ENCODE measurements around the gene DHFR. TPM values are rescaled to one million over a fixed set of nuclear protein-coding genes. Genes with fewer than 3 reads are reported as not detected.

DHFR gene
- total RNA-seq, 4 donors from 2014 or later, result 4.7 to 11.6 (median 8.5) TPM

GRCh38 chr5:80632700-80633099 lies 22.1 kb downstream of the DHFR start:
- Histone ChIP-seq H3K36me3 (peaks cover 7 to 54% (median 19%) of the 10 kb centered on the region in 4 donors), H3K9me3 (no peaks in the 10 kb centered on the region), H3K27me3 (no peaks in the 10 kb centered on the region), H3K4me1 (no peaks in the 10 kb centered on the region), H3K4me3 (no peak overlapping the region), H3K27ac (replicated peaks in 1 of 4) (no peak overlapping the region)
- intact Hi-C loops (cut with DNase I), result no loop called here
- TF ChIP-seq POLR2A (IDR thresholded peaks at IDR 0.05; ENCODE audit: low read depth) (no peak), EP300 (IDR thresholded peaks at IDR 0.05) (no peak), CTCF (IDR thresholded peaks at IDR 0.05) (no peak)
- no peak for DNase-seq (ENCODE audit: extremely low spot score)
- 97% methylated on average over 2 of the region's 2 CpGs for WGBS

- Histone ChIP-seq H3K4me3 (no peak overlapping the region), H3K27me3 (no peaks in the 10 kb centered on the region), H3K9me3 (no peaks in the 10 kb centered on the region), H3K27ac (replicated peaks in 1 of 4) (no peak overlapping the region), H3K36me3 (peaks cover 6 to 47% (median 17%) of the 10 kb centered on the region in 4 donors), H3K4me1 (no peaks in the 10 kb centered on the region)
- DNase-seq (ENCODE audit: extremely low spot score), result no peak
- intact Hi-C loops (cut with DNase I), result no loop called here
- TF ChIP-seq CTCF (IDR thresholded peaks at IDR 0.05), result no peak
- TF ChIP-seq POLR2A (IDR thresholded peaks at IDR 0.05; ENCODE audit: low read depth), result no peak
- no peak for TF ChIP-seq EP300 (IDR thresholded peaks at IDR 0.05)
- no peak for TF ChIP-seq POLR2AphosphoS5 (IDR thresholded peaks at IDR 0.05)
- WGBS, result 92% methylated on average over 11 of the region's 11 CpGs
Measured at GRCh38 chr5:80631278-80632259, 23.2 kb downstream of the DHFR start.

- Histone ChIP-seq H3K27ac (replicated peaks in 1 of 4) (no peak overlapping the region), H3K4me1 (no peaks in the 10 kb centered on the region), H3K4me3 (no peak overlapping the region), H3K27me3 (no peaks in the 10 kb centered on the region), H3K36me3 (peaks cover 0 to 37% (median 16%) of the 10 kb centered on the region in 4 donors), H3K9me3 (no peaks in the 10 kb centered on the region)
- intact Hi-C loops (cut with DNase I), result no loop called here
- no peak for DNase-seq (ENCODE audit: extremely low spot score)
- TF ChIP-seq EP300 (IDR thresholded peaks at IDR 0.05) (no peak), POLR2A (IDR thresholded peaks at IDR 0.05; ENCODE audit: low read depth) (no peak), CTCF (IDR thresholded peaks at IDR 0.05) (no peak), POLR2AphosphoS5 (IDR thresholded peaks at IDR 0.05) (no peak)
Measured at GRCh38 chr5:80629281-80629680, 25.5 kb downstream of the DHFR start.

- no peaks in the 10 kb centered on the region for H3K9me3 ChIP-seq
- H3K36me3 ChIP-seq, result peaks cover 0 to 14% (median 7%) of the 10 kb centered on the region in 4 donors
- no peak for DNase-seq (ENCODE audit: extremely low spot score)
- H3K4me3 ChIP-seq, result no peak overlapping the region
- 85% methylated on average over 5 of the region's 5 CpGs for WGBS
- intact Hi-C loops (cut with DNase I), result no loop called here
- TF ChIP-seq POLR2AphosphoS5 (IDR thresholded peaks at IDR 0.05), result no peak
- H3K4me1 ChIP-seq, result no peaks in the 10 kb centered on the region
- no peaks in the 10 kb centered on the region for H3K27me3 ChIP-seq
- no peak overlapping the region for H3K27ac ChIP-seq (replicated peaks in 1 of 4)
Measured at GRCh38 chr5:80625230-80625629, 29.6 kb downstream of the DHFR start.

GRCh38 chr5:80623999-80624398 lies 30.8 kb downstream of the DHFR start:
- TF ChIP-seq CTCF (IDR thresholded peaks at IDR 0.05) (no peak), EP300 (IDR thresholded peaks at IDR 0.05) (no peak), POLR2A (IDR thresholded peaks at IDR 0.05; ENCODE audit: low read depth) (no peak), POLR2AphosphoS5 (IDR thresholded peaks at IDR 0.05) (no peak)
- WGBS, result 77% methylated on average over 4 of the region's 4 CpGs
- H3K27me3 ChIP-seq, result no peaks in the 10 kb centered on the region
- H3K4me1 ChIP-seq, result no peaks in the 10 kb centered on the region
- H3K27ac ChIP-seq (replicated peaks in 1 of 4), result no peak overlapping the region
- intact Hi-C loops (cut with DNase I), result no loop called here
- H3K4me3 ChIP-seq, result no peak overlapping the region
- peaks cover 0 to 4% (median 0%) of the 10 kb centered on the region in 4 donors for H3K36me3 ChIP-seq
- H3K9me3 ChIP-seq, result no peaks in the 10 kb centered on the region
- no peak for DNase-seq (ENCODE audit: extremely low spot score)
